ENCODE measurements around the gene DOCK8. TPM values are rescaled to one million over a fixed set of nuclear protein-coding genes. Genes with fewer than 3 reads are reported as not detected.
A peak's percentile ranks its signal among the peaks of the same experiment; 100 is the strongest.
"Not testable (repeated sequence)": the region's sequence is repeated elsewhere in the genome, so short reads cannot be mapped to it uniquely, and the experiment has no call there.

Gene DOCK8
- total RNA-seq, 1 experiment from 2014 or later = 1.4 TPM

DNA sequence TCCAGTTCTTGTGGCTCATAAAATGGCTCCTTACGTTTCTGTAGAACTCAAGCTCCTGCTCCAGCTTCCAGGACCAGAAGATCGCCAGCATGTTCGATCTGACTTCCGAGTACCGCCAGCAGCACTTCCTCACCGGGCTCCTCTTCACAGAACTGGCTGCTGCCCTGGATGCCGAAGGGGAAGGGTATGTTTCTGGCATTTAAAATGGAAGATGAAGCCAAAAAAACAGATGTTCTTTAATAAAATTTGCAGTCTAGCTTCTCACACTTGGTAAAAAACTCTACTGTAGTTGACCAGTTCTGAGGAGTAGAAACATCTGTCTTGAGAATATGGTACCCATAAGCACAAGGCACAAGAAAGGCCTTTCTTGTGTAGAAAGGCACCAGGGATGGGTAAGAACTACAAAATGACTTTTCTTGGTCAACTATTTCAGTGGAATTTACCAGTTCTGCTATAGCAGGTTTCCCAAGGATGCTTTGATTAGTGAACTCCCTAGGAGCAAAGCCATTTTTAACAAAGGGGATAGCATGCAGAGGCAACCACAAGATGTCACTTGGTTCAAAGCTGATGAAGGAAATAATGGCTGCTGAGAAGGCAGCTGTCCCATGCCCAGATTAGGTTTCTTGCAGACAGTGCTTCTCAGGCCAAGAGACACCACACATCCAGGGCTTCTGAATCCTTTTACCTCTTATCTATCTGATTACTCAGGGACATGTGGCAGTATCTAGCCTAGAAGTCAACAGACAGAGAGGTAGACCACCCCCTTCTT lies 192.4 kb downstream of the DOCK8 start:
- H3K4me2 ChIP-seq (ENCODE audit: insufficient read depth, insufficient read length, low read length) = no peak overlapping the region
- no CpG with 5 or more reads among the region's 7 CpGs for WGBS (ENCODE audit: extremely low coverage, insufficient read length, low lambda C conversion rate)
- H3K4ac ChIP-seq (ENCODE audit: low read depth, low read length) = no peak overlapping the region
- H4K5ac ChIP-seq (ENCODE audit: insufficient read length, low read depth, low read length) = no peak overlapping the region
- H3K79me1 ChIP-seq (ENCODE audit: insufficient read depth, low read depth, low read length, poor library complexity, severe bottlenecking) = no peaks in the 10 kb centered on the region
- no peak overlapping the region for H3K14ac ChIP-seq (ENCODE audit: insufficient read depth, low read length)
- H3K4me1 Mint-ChIP-seq = peaks cover 16 to 22% of the 10 kb centered on the region in 2 experiments
- no peak overlapping the region for H4K91ac ChIP-seq (ENCODE audit: insufficient read length, low read depth, low read length)
- no peaks in the 10 kb centered on the region for H3K27me3 ChIP-seq (ENCODE audit: insufficient read depth, low read length)
- H2BK12ac ChIP-seq (ENCODE audit: insufficient read length, low read depth, low read length) = no peak overlapping the region
- H3K18ac ChIP-seq (ENCODE audit: insufficient read length, low read depth, low read length) = no peak overlapping the region
- H3K27ac Mint-ChIP-seq = no peak overlapping the region
- H3K79me2 ChIP-seq (ENCODE audit: insufficient read depth, low read length) = no peaks in the 10 kb centered on the region
- H3K36me3 Mint-ChIP-seq (ENCODE audit: insufficient read depth in 1 of 3, low read depth in 3 of 3) = no peaks in the 10 kb centered on the region
- no peak overlapping the region for H2BK5ac ChIP-seq (ENCODE audit: insufficient read length, low read length)
- peaks cover 2% of the 10 kb centered on the region; the same call in 1 of the 2 replicates for H3K4me1 ChIP-seq (ENCODE audit: insufficient read depth, low read length)
- H3K23ac ChIP-seq (ENCODE audit: insufficient read length, low read depth, low read length) = no peak overlapping the region
- no peak overlapping the region for H2BK120ac ChIP-seq (ENCODE audit: low read depth, low read length, poor library complexity, severe bottlenecking)
- H2BK20ac ChIP-seq (ENCODE audit: low read depth, low read length, poor library complexity, severe bottlenecking) = no peak overlapping the region
- no peak overlapping the region for H2AK5ac ChIP-seq (ENCODE audit: insufficient read length, low read length)
- H3K56ac ChIP-seq (ENCODE audit: insufficient read length, low read depth, low read length) = no peak overlapping the region
- no peaks in the 10 kb centered on the region for H3K23me2 ChIP-seq (ENCODE audit: insufficient read length, low read depth, low read length, poor library complexity, severe bottlenecking)
- H3K4me3 Mint-ChIP-seq = no peak overlapping the region
- no peaks in the 10 kb centered on the region; the same call in 1 of the 2 replicates for H3K27me3 Mint-ChIP-seq (ENCODE audit: low read depth)
- H2AFZ ChIP-seq (ENCODE audit: low read length) = no peak overlapping the region
- TF ChIP-seq, protein P1, sequence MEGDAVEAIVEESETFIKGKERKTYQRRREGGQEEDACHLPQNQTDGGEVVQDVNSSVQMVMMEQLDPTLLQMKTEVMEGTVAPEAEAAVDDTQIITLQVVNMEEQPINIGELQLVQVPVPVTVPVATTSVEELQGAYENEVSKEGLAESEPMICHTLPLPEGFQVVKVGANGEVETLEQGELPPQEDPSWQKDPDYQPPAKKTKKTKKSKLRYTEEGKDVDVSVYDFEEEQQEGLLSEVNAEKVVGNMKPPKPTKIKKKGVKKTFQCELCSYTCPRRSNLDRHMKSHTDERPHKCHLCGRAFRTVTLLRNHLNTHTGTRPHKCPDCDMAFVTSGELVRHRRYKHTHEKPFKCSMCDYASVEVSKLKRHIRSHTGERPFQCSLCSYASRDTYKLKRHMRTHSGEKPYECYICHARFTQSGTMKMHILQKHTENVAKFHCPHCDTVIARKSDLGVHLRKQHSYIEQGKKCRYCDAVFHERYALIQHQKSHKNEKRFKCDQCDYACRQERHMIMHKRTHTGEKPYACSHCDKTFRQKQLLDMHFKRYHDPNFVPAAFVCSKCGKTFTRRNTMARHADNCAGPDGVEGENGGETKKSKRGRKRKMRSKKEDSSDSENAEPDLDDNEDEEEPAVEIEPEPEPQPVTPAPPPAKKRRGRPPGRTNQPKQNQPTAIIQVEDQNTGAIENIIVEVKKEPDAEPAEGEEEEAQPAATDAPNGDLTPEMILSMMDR (conservative IDR thresholded peaks at IDR 0.05) = 0 out of 3 replicates have a peak, but pooled peaks have one; percentile 11
- no peaks in the 10 kb centered on the region for H4K20me1 ChIP-seq (ENCODE audit: control insufficient read depth, insufficient read depth, insufficient read length)
- no peak overlapping the region for H3T11ph ChIP-seq (ENCODE audit: low read length)
- no peaks in the 10 kb centered on the region; a peak in 1 of 5 replicates for H3K9me3 Mint-ChIP-seq
- no peak overlapping the region for H2BK15ac ChIP-seq (ENCODE audit: low read depth, low read length)
- H3K9ac ChIP-seq (ENCODE audit: extremely low read depth, insufficient read length, low read length) = no peak overlapping the region
- DNase-seq = no peak
- no peaks in the 10 kb centered on the region for H3K9me3 ChIP-seq (ENCODE audit: control insufficient read depth, low read depth, low read length)
- H3K27ac ChIP-seq (ENCODE audit: insufficient read length, low read depth, low read length) = no peak overlapping the region
- H4K8ac ChIP-seq (replicated peaks; ENCODE audit: insufficient read length, low read depth, low read length) = no peak overlapping the region

DNA sequence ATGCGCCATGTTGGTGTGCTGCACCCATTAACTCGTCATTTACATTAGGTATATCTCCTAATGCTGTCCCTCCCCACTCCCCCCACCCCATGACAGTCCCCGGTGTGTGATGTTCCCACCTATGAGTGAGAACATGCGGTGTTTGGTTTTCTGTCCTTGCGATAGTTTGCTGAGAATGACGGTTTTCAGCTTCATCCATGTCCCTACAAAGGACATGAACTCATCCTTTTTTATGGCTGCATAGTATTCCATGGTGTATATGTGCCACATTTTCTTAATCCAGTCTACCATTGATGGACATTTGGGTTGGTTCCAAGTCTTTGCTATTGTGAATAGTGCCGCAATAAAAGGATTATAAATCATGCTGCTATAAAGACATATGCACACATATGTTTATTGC lies 195.0 kb downstream of the DOCK8 start:
- not testable (repeated sequence) for H3K4me1 ChIP-seq (ENCODE audit: insufficient read depth, low read length); H4K91ac ChIP-seq (ENCODE audit: insufficient read length, low read depth, low read length); H3K27ac ChIP-seq (ENCODE audit: insufficient read length, low read depth, low read length); H3K14ac ChIP-seq (ENCODE audit: insufficient read depth, low read length); H3K4ac ChIP-seq (ENCODE audit: low read depth, low read length); H3K9me3 ChIP-seq (ENCODE audit: control insufficient read depth, low read depth, low read length); H3K4me2 ChIP-seq (ENCODE audit: insufficient read depth, insufficient read length, low read length); H3K56ac ChIP-seq (ENCODE audit: insufficient read length, low read depth, low read length); H3K79me2 ChIP-seq (ENCODE audit: insufficient read depth, low read length); H3K79me1 ChIP-seq (ENCODE audit: insufficient read depth, low read depth, low read length, poor library complexity, severe bottlenecking); H3T11ph ChIP-seq (ENCODE audit: low read length); H2BK12ac ChIP-seq (ENCODE audit: insufficient read length, low read depth, low read length); H2BK20ac ChIP-seq (ENCODE audit: low read depth, low read length, poor library complexity, severe bottlenecking); H3K9me3 Mint-ChIP-seq; H2BK120ac ChIP-seq (ENCODE audit: low read depth, low read length, poor library complexity, severe bottlenecking); H3K4me3 Mint-ChIP-seq; H2AFZ ChIP-seq (ENCODE audit: low read length); H4K5ac ChIP-seq (ENCODE audit: insufficient read length, low read depth, low read length); H2BK15ac ChIP-seq (ENCODE audit: low read depth, low read length); H4K20me1 ChIP-seq (ENCODE audit: control insufficient read depth, insufficient read depth, insufficient read length); DNase-seq; H4K8ac ChIP-seq (replicated peaks; ENCODE audit: insufficient read length, low read depth, low read length); H3K18ac ChIP-seq (ENCODE audit: insufficient read length, low read depth, low read length); H3K9ac ChIP-seq (ENCODE audit: extremely low read depth, insufficient read length, low read length); H3K23me2 ChIP-seq (ENCODE audit: insufficient read length, low read depth, low read length, poor library complexity, severe bottlenecking); H2AK5ac ChIP-seq (ENCODE audit: insufficient read length, low read length); H3K36me3 Mint-ChIP-seq (ENCODE audit: insufficient read depth in 1 of 3, low read depth in 3 of 3); H3K27ac Mint-ChIP-seq; H3K27me3 Mint-ChIP-seq (ENCODE audit: low read depth); H2BK5ac ChIP-seq (ENCODE audit: insufficient read length, low read length); H3K23ac ChIP-seq (ENCODE audit: insufficient read length, low read depth, low read length); H3K27me3 ChIP-seq (ENCODE audit: insufficient read depth, low read length)
- peaks cover 9 to 14% of the 10 kb centered on the region in 2 experiments for H3K4me1 Mint-ChIP-seq
- WGBS (ENCODE audit: extremely low coverage, insufficient read length, low lambda C conversion rate) = no CpG with 5 or more reads among the region's 7 CpGs
